GM23338 (cell line): ENCODE results near the gene PPP2CA. TPM values are rescaled to one million over a fixed set of nuclear protein-coding genes. Genes with fewer than 3 reads are reported as not detected.

Experiments used
- ATAC-seq: fragments of 200-7000 bp; cut with Tn5 transposase; 3 replicates; pipeline ENCODE4 v1.9.1; 2020
- DNase-seq: peaks from one replicate; pipeline ENCODE4 v3.0.0-alpha.2; 2015; ENCODE audit warnings: low spot score
- H2AFZ ChIP-seq: fragments of 200-600 bp; sonication (generic); 2 replicates; pipeline ENCODE4 v1.8.0; 2016; ENCODE audit warnings: antibody characterized with exemption, mild to moderate bottlenecking, moderate library complexity
- H3F3A ChIP-seq: fragments of 200-600 bp; sonication (generic); replicated peaks from 2 replicates; pipeline ENCODE4 v1.8.0; 2017; ENCODE audit warnings: antibody characterized with exemption, mixed run types, low read depth
- H3K27ac ChIP-seq: fragments of 200-600 bp; sonication (generic); 2 replicates; pipeline ENCODE4 v1.6.1; 2016; ENCODE audit warnings: low read depth
- H3K27me3 ChIP-seq: fragments of 200-600 bp; sonication (generic); 2 replicates; pipeline ENCODE4 v1.8.0; 2016; ENCODE audit warnings: mild to moderate bottlenecking, mixed run types, moderate library complexity; ENCODE audit not compliant: insufficient read depth
- H3K36me3 ChIP-seq: fragments of 200-600 bp; sonication (generic); 2 replicates; pipeline ENCODE4 v1.8.0; 2016; ENCODE audit warnings: mild to moderate bottlenecking; ENCODE audit not compliant: insufficient read depth
- H3K4me1 ChIP-seq: fragments of 200-600 bp; sonication (generic); 2 replicates; pipeline ENCODE4 v1.8.0; 2016; ENCODE audit warnings: mild to moderate bottlenecking, moderate library complexity; ENCODE audit not compliant: insufficient read depth
- H3K4me2 ChIP-seq: fragments of 200-600 bp; sonication (generic); 2 replicates; pipeline ENCODE4 v1.7.1; 2017; ENCODE audit warnings: mixed run types
- H3K4me3 ChIP-seq: fragments of 200-600 bp; sonication (generic); 2 replicates; pipeline ENCODE4 v1.6.1; 2016; ENCODE audit warnings: mixed run types
- H3K79me2 ChIP-seq: fragments of 200-600 bp; sonication (generic); replicated peaks from 2 replicates; pipeline ENCODE4 v1.8.0; 2017; ENCODE audit warnings: mild to moderate bottlenecking; ENCODE audit not compliant: insufficient read depth
- H3K9me2 ChIP-seq: fragments of 200-600 bp; sonication (generic); 2 replicates; pipeline ENCODE4 v1.8.0; 2017; ENCODE audit not compliant: insufficient read depth
- H4K20me1 ChIP-seq: fragments of 200-600 bp; sonication (generic); replicated peaks from 2 replicates; pipeline ENCODE4 v1.8.0; 2017; ENCODE audit warnings: mild to moderate bottlenecking; ENCODE audit not compliant: insufficient read depth
- H3K27ac Mint-ChIP-seq: 2 replicates; pipeline ENCODE4 v1.8.0; 2020; ENCODE audit warnings: inconsistent platforms, mild to moderate bottlenecking, moderate library complexity, mixed read lengths
- H3K27me3 Mint-ChIP-seq: 3 replicates; pipeline ENCODE4 v1.8.0; 2022; ENCODE audit warnings: low read depth, mild to moderate bottlenecking, moderate library complexity, mixed read lengths, inconsistent platforms; ENCODE audit not compliant: insufficient read depth, poor library complexity
- H3K36me3 Mint-ChIP-seq: 3 replicates; pipeline ENCODE4 v1.8.0; 2021; ENCODE audit warnings: low read depth, mild to moderate bottlenecking, inconsistent platforms, moderate library complexity, mixed read lengths
- H3K4me1 Mint-ChIP-seq: 3 replicates; pipeline ENCODE4 v1.8.0; 2020; ENCODE audit warnings: mild to moderate bottlenecking, inconsistent platforms, mixed read lengths
- H3K4me3 Mint-ChIP-seq: 3 replicates; pipeline ENCODE4 v1.8.0; 2021; ENCODE audit warnings: moderate library complexity, mild to moderate bottlenecking, inconsistent platforms, mixed read lengths
- H3K9me3 Mint-ChIP-seq: 3 replicates; pipeline ENCODE4 v1.8.0; 2020; ENCODE audit warnings: moderate library complexity, mild to moderate bottlenecking, inconsistent platforms, mixed read lengths
- CREB1 ChIP-seq: fragments of 250-450 bp; sonication (Bioruptor Pico); IDR thresholded peaks from 2 replicates; pipeline ENCODE4 v1.5.0; 2020; ENCODE audit warnings: low read depth, mild to moderate bottlenecking, moderate library complexity
- CTCF ChIP-seq, 2 experiments: fragments of 200-600 bp in 1 of 2; sonication (generic) in 1 of 2; conservative IDR thresholded peaks; 2 replicates each; pipeline versions ENCODE4 v1.5.1 to v1.6.1; 2016 to 2017; ENCODE audit warnings: antibody characterized with exemption in 2 of 2, low read depth in 2 of 2, mild to moderate bottlenecking in 2 of 2, moderate library complexity in 1 of 2
- ETS1 ChIP-seq: IDR thresholded peaks from 2 replicates; pipeline ENCODE4 v1.6.1; 2016; ENCODE audit warnings: antibody characterized with exemption
- EZH2 ChIP-seq: fragments of 200-600 bp; sonication (generic); IDR thresholded peaks from one replicate; pipeline ENCODE4 v1.8.0; 2017; ENCODE audit warnings: antibody characterized with exemption, mild to moderate bottlenecking, low read depth; ENCODE audit not compliant: unreplicated experiment
- EZH2phosphoT487 ChIP-seq: fragments of 200-600 bp; sonication (generic); IDR thresholded peaks from one replicate; pipeline ENCODE4 v1.8.1; 2018; ENCODE audit warnings: antibody characterized with exemption; ENCODE audit not compliant: unreplicated experiment
- NANOG ChIP-seq: IDR thresholded peaks from 2 replicates; pipeline ENCODE4 v1.6.1; 2016; ENCODE audit warnings: antibody characterized with exemption, borderline replicate concordance
- POLR2AphosphoS5 ChIP-seq: IDR thresholded peaks from 2 replicates; pipeline ENCODE4 v1.6.1; 2016; ENCODE audit warnings: antibody characterized with exemption, low read depth
- REST ChIP-seq: IDR thresholded peaks from one replicate; pipeline ENCODE4 v1.6.1; 2018; ENCODE audit warnings: antibody characterized with exemption; ENCODE audit not compliant: unreplicated experiment
- STAT1 ChIP-seq: IDR thresholded peaks from one replicate; pipeline ENCODE4 v1.6.1; 2016; ENCODE audit warnings: antibody characterized with exemption; ENCODE audit not compliant: unreplicated experiment
- ZNF114 ChIP-seq: fragments of 250-450 bp; sonication (Bioruptor Pico); IDR thresholded peaks from 2 replicates; pipeline ENCODE4 v1.5.0; 2020; ENCODE audit warnings: mild to moderate bottlenecking, moderate library complexity
- ZNF331 ChIP-seq: fragments of 250-450 bp; sonication (Bioruptor Pico); IDR thresholded peaks from 2 replicates; pipeline ENCODE4 v1.5.0; 2020; ENCODE audit warnings: low read depth, mild to moderate bottlenecking, moderate library complexity
- polyA plus RNA-seq: library from polyadenylated mRNA; unstranded; fragments of >200 nt; fragmentation: Nextera tagmentation; extraction: Ambion mirVana; gene quantifications from 2 replicates; pipeline ENCODE4 v1.2.1, GENCODE V29; 2016
- total RNA-seq: library from RNA; depleted of rRNA; stranded (reverse); fragments of >200 nt; shearing (Covaris generic); gene quantifications from 2 replicates; pipeline ENCODE4 v1.2.3, GENCODE V29; 2014

PPP2CA gene
- total and polyA plus RNA-seq, 2 experiments from 2014 or later = 131 to 316 TPM

- Histone ChIP-seq H4K20me1 (peaks cover 28% of the 10 kb centered on the region), H3K9me2 (no peaks in the 10 kb centered on the region), H3K4me1 (peaks cover 20% of the 10 kb centered on the region), H2AFZ (0 out of 2 replicates have a peak overlapping the region, but pooled peaks have one; percentile 93), H3K79me2 (peaks cover 55% of the 10 kb centered on the region), H3K4me2 (peak overlapping the region; percentile 80), H3K4me3 (peak overlapping the region; percentile 81), H3K36me3 (peaks cover 18% of the 10 kb centered on the region; the same call in 1 of the 2 replicates), H3K27ac (peak overlapping the region; percentile 98), H3F3A (0 out of 2 replicates have a peak, but pooled peaks cover 4% of the 10 kb centered on the region), H3K27me3 (no peaks in the 10 kb centered on the region)
- H3K4me1 Mint-ChIP-seq = peaks cover 13% of the 10 kb centered on the region; the same call in 2 of the 3 replicates
- peaks cover 28% of the 10 kb centered on the region for H3K36me3 Mint-ChIP-seq
- H3K9me3 Mint-ChIP-seq = no peaks in the 10 kb centered on the region
- TF ChIP-seq EZH2 (no peak), EZH2phosphoT487 (no peak), POLR2AphosphoS5 (no peak), CREB1 (no peak), NANOG (no peak), STAT1 (no peak), ZNF114 (CRISPR knock-in tag) (no peak), REST (no peak), CTCF (conservative IDR thresholded peaks at IDR 0.05; ENCODE audit: low read depth in 2 of 2) (no peak), ETS1 (no peak), ZNF331 (no peak)
- peak overlapping the region; percentile 98 for H3K4me3 Mint-ChIP-seq
- peak overlapping the region; percentile 98 for H3K27ac Mint-ChIP-seq
- DNase-seq (peak; percentile 42), ATAC-seq (peak; percentile 39)
- peaks cover 7% of the 10 kb centered on the region for H3K27me3 Mint-ChIP-seq
These were observed 49.9 kb downstream of the PPP2CA start for GRCh38 chr5:134175921-134176510.
